SK-N-SH treated with all-trans-retinoic acid at 6 μM for 48 hours (cell line): Measurements from ENCODE around the gene CFAP91.
A peak's percentile ranks its signal among the peaks of the same experiment; 100 is the strongest.

Experiments
- ATAC-seq: fragments of 200-7000 bp; cut with Tn5 transposase; 3 replicates; pipeline ENCODE4 v1.9.1; 2020; ENCODE audit warnings: mild to moderate bottlenecking, moderate library complexity
- ARNTL ChIP-seq: fragments of 450-650 bp; formaldehyde crosslinking; IDR thresholded peaks from 2 replicates; pipeline ENCODE4 v1.5.0; 2020; ENCODE audit warnings: low read depth, mild to moderate bottlenecking, moderate library complexity, borderline replicate concordance
- BACH2 ChIP-seq: fragments of 250-450 bp; sonication (Bioruptor Pico); IDR thresholded peaks from 2 replicates; pipeline ENCODE4 v1.9.0; 2021; ENCODE audit warnings: mild to moderate bottlenecking, borderline replicate concordance
- ESRRG ChIP-seq: fragments of 250-450 bp; sonication (Bioruptor Pico); IDR thresholded peaks from 2 replicates; pipeline ENCODE4 v1.6.1; 2021; ENCODE audit warnings: mild to moderate bottlenecking
- GLIS3 ChIP-seq: fragments of 250-450 bp; sonication (Bioruptor Pico); IDR thresholded peaks from 2 replicates; pipeline ENCODE4 v1.5.0; 2020; ENCODE audit warnings: mild to moderate bottlenecking, moderate library complexity
- OSR1 ChIP-seq: fragments of 250-450 bp; sonication (Bioruptor Pico); IDR thresholded peaks from 2 replicates; pipeline ENCODE4 v1.8.0; 2022; ENCODE audit warnings: moderate library complexity, mild to moderate bottlenecking, inconsistent platforms
- PATZ1 ChIP-seq: fragments of 250-450 bp; sonication (Bioruptor Pico); IDR thresholded peaks from 2 replicates; pipeline ENCODE4 v1.8.0; 2020; ENCODE audit warnings: mild to moderate bottlenecking, moderate library complexity, borderline replicate concordance
- PPARA ChIP-seq: fragments of 250-450 bp; sonication (Bioruptor Pico); IDR thresholded peaks from 2 replicates; pipeline ENCODE4 v1.5.0; 2020; ENCODE audit warnings: mild to moderate bottlenecking, borderline replicate concordance
- RARB ChIP-seq: fragments of 250-450 bp; sonication (Bioruptor Pico); IDR thresholded peaks from 2 replicates; pipeline ENCODE4 v1.8.0; 2021; ENCODE audit warnings: mild to moderate bottlenecking, moderate library complexity
- TCF4 ChIP-seq: fragments of 250-450 bp; sonication (Bioruptor Pico); IDR thresholded peaks from 2 replicates; pipeline ENCODE4 v1.8.0; 2021; ENCODE audit warnings: mild to moderate bottlenecking, moderate library complexity, borderline replicate concordance
- TOX ChIP-seq: fragments of 250-450 bp; sonication (Bioruptor Pico); IDR thresholded peaks from 2 replicates; pipeline ENCODE4 v1.8.0; 2021; ENCODE audit warnings: mild to moderate bottlenecking, moderate library complexity, borderline replicate concordance
- TSHZ2 ChIP-seq: fragments of 250-450 bp; sonication (Bioruptor Pico); IDR thresholded peaks from 2 replicates; pipeline ENCODE4 v1.5.0; 2020; ENCODE audit warnings: mild to moderate bottlenecking, moderate library complexity
- ZC3H10 ChIP-seq: fragments of 250-450 bp; sonication (Bioruptor Pico); IDR thresholded peaks from 2 replicates; pipeline ENCODE4 v1.5.1; 2021; ENCODE audit warnings: mild to moderate bottlenecking, moderate library complexity
- ZFP3 ChIP-seq: fragments of 250-450 bp; sonication (Bioruptor Pico); IDR thresholded peaks from 2 replicates; pipeline ENCODE4 v1.5.0; 2020; ENCODE audit warnings: mild to moderate bottlenecking, moderate library complexity
- ZFP30 ChIP-seq: fragments of 450-650 bp; formaldehyde crosslinking; IDR thresholded peaks from 2 replicates; pipeline ENCODE4 v1.5.0; 2022; ENCODE audit warnings: mild to moderate bottlenecking, moderate library complexity
- ZNF565 ChIP-seq: fragments of 450-650 bp; formaldehyde crosslinking; conservative IDR thresholded peaks from 2 replicates; pipeline ENCODE4 v1.5.0; 2020; ENCODE audit warnings: low read depth, mild to moderate bottlenecking, moderate library complexity
- ZNF70 ChIP-seq: fragments of 450-650 bp; formaldehyde crosslinking; IDR thresholded peaks from 2 replicates; pipeline ENCODE4 v1.5.0; 2020; ENCODE audit warnings: mild to moderate bottlenecking, moderate library complexity
- ZNF8 ChIP-seq: fragments of 450-650 bp; formaldehyde crosslinking; IDR thresholded peaks from 2 replicates; pipeline ENCODE4 v1.5.0; 2020; ENCODE audit warnings: mild to moderate bottlenecking, moderate library complexity
- TF ChIP-seq, protein P1 (sequence below): fragments of 250-450 bp; sonication (Bioruptor Pico); IDR thresholded peaks from 2 replicates; pipeline ENCODE4 v1.5.1; 2020; ENCODE audit warnings: low read depth, mild to moderate bottlenecking, moderate library complexity
- TF ChIP-seq, protein P2 (sequence below): fragments of 250-450 bp; sonication (Bioruptor Pico); IDR thresholded peaks from 2 replicates; pipeline ENCODE4 v1.8.0; 2021; ENCODE audit warnings: low read depth, mild to moderate bottlenecking, moderate library complexity, borderline replicate concordance
- TF ChIP-seq, protein P3 (sequence below): fragments of 250-450 bp; sonication (Bioruptor Pico); IDR thresholded peaks from 2 replicates; pipeline ENCODE4 v1.5.1; 2021; ENCODE audit warnings: mild to moderate bottlenecking, moderate library complexity

CFAP91 gene

DNA sequence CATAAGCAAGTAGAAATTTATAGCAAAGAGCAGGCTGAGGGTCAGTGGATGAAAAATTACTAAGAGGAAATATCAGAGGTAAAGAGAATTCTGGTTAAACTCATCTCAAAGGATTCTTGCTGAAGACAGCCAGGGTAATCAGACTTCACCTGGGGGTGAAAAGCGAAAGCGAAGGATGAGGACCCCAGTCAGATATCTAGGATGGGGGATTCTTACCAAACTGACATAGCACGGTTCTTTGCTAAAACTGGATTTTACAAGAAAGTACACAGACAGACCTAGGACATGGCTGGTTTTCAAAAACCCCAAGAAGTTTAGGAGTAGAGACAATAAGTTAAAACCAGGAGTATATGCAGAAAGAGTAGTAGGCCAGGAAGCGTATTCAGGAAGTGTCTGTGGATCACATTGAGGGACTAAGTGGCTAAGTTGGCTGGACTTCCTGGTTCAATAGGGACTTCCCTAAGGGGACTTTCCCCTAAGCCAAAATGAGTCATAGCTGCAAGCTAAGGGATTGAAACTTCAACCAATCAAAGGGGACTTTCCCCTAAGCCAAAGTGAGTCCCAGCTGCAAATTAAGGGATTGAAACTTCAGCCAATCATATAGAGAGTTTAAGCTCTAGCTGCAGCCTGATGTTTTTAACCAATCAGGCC, 2.4 kb upstream of the CFAP91 start:
- ATAC-seq, result no peak
- TF ChIP-seq, protein P1, sequence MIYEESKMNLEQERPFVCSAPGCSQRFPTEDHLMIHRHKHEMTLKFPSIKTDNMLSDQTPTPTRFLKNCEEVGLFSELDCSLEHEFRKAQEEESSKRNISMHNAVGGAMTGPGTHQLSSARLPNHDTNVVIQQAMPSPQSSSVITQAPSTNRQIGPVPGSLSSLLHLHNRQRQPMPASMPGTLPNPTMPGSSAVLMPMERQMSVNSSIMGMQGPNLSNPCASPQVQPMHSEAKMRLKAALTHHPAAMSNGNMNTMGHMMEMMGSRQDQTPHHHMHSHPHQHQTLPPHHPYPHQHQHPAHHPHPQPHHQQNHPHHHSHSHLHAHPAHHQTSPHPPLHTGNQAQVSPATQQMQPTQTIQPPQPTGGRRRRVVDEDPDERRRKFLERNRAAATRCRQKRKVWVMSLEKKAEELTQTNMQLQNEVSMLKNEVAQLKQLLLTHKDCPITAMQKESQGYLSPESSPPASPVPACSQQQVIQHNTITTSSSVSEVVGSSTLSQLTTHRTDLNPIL (CRISPR knock-in tag), result no peak
- TF ChIP-seq BACH2 (CRISPR knock-in tag), result no peak
- TF ChIP-seq GLIS3 (CRISPR knock-in tag), result no peak
- TF ChIP-seq, protein P2, sequence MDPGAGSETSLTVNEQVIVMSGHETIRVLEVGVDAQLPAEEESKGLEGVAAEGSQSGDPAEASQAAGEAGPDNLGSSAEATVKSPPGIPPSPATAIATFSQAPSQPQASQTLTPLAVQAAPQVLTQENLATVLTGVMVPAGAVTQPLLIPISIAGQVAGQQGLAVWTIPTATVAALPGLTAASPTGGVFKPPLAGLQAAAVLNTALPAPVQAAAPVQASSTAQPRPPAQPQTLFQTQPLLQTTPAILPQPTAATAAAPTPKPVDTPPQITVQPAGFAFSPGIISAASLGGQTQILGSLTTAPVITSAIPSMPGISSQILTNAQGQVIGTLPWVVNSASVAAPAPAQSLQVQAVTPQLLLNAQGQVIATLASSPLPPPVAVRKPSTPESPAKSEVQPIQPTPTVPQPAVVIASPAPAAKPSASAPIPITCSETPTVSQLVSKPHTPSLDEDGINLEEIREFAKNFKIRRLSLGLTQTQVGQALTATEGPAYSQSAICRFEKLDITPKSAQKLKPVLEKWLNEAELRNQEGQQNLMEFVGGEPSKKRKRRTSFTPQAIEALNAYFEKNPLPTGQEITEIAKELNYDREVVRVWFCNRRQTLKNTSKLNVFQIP, result no peak
- no peak for TF ChIP-seq TCF4 (CRISPR knock-in tag)
- TF ChIP-seq PPARA (CRISPR knock-in tag), result no peak
- no peak for TF ChIP-seq ZFP3 (CRISPR knock-in tag)
- TF ChIP-seq ZC3H10 (CRISPR knock-in tag), result no peak
- TF ChIP-seq OSR1, result no peak
- no peak for TF ChIP-seq ESRRG
- no peak for TF ChIP-seq ZNF565 (CRISPR knock-in tag)

- TF ChIP-seq BACH2 (CRISPR knock-in tag), result no peak
- no peak for TF ChIP-seq ARNTL (CRISPR knock-in tag)
- no peak for TF ChIP-seq TSHZ2 (CRISPR knock-in tag)
- TF ChIP-seq ZNF565 (CRISPR knock-in tag), result no peak
- TF ChIP-seq PATZ1 (CRISPR knock-in tag), result no peak
- no peak for TF ChIP-seq ZNF70 (CRISPR knock-in tag)
- no peak for TF ChIP-seq ESRRG
- TF ChIP-seq RARB, result no peak
- no peak for TF ChIP-seq TCF4 (CRISPR knock-in tag)
- TF ChIP-seq GLIS3 (CRISPR knock-in tag), result no peak
- no peak for TF ChIP-seq TOX
- TF ChIP-seq, protein P1 (CRISPR knock-in tag), result no peak
- no peak for ATAC-seq
Measured at GRCh38 chr3:119700920-119701734, 1.7 kb upstream of the CFAP91 start.

DNA sequence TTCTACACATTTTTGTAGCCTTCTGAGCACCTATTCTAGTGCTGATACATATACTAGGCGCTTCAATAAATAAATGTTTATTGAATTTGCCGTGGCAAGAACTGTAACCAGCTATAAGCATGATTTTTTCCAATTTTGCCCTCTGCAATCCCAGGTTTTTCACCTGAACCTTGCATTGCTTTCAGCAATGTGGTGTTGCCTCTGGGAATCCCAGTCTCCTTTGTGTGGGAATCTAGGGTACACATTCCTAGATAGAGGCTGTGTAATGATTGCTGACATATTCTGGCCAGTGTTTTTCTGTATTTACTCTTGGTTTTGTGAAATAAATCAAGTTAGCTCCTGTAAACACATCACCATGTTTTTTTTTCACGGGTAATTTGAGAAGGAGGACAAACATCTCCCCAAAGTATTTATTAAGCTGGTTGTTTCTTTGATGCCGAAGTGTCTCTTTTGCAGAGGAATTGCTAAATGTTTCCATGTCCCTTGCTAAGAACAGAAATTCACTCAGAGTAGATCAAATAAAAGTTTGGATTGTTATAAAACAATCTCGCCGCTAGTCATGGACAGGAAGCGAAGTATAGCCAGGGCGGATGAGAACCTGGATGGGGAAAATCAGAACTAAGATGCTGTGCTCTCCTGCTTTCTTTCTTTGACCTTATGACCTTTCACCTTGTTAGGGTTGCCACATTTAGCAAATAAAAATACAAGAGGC, 1.2 kb downstream of the CFAP91 start:
- ATAC-seq, result peak; percentile 4; the same call in 1 of the 3 replicates
- TF ChIP-seq, protein P3, sequence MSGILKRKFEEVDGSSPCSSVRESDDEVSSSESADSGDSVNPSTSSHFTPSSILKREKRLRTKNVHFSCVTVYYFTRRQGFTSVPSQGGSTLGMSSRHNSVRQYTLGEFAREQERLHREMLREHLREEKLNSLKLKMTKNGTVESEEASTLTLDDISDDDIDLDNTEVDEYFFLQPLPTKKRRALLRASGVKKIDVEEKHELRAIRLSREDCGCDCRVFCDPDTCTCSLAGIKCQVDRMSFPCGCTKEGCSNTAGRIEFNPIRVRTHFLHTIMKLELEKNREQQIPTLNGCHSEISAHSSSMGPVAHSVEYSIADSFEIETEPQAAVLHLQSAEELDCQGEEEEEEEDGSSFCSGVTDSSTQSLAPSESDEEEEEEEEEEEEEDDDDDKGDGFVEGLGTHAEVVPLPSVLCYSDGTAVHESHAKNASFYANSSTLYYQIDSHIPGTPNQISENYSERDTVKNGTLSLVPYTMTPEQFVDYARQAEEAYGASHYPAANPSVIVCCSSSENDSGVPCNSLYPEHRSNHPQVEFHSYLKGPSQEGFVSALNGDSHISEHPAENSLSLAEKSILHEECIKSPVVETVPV (CRISPR knock-in tag), result no peak
- no peak for TF ChIP-seq ZNF8 (CRISPR knock-in tag)
- TF ChIP-seq ZFP3 (CRISPR knock-in tag), result no peak
- no peak for TF ChIP-seq OSR1
- no peak for TF ChIP-seq TCF4 (CRISPR knock-in tag)
- no peak for TF ChIP-seq RARB
- TF ChIP-seq TOX, result no peak
- no peak for TF ChIP-seq ZFP30 (CRISPR knock-in tag)
- TF ChIP-seq PPARA (CRISPR knock-in tag), result no peak
- TF ChIP-seq BACH2 (CRISPR knock-in tag), result no peak
- TF ChIP-seq ZC3H10 (CRISPR knock-in tag), result no peak
- no peak for TF ChIP-seq TSHZ2 (CRISPR knock-in tag)
- TF ChIP-seq GLIS3 (CRISPR knock-in tag), result no peak
